ENCODE measurements around the gene CUL1. TPM values are rescaled to one million over a fixed set of nuclear protein-coding genes. Genes with fewer than 3 reads are reported as not detected.
"Not testable (repeated sequence)": the region's sequence is repeated elsewhere in the genome, so short reads cannot be mapped to it uniquely, and the experiment has no call there.

The CUL1 gene
- total RNA-seq, 2 donors from 2014 or later: 35.0 to 42.1 TPM

- peaks cover 46% of the 10 kb centered on the region for H3K4me1 Mint-ChIP-seq
- peaks cover 69% of the 10 kb centered on the region for H3K27me3 ChIP-seq (ENCODE audit: control insufficient read depth, insufficient read depth, low read length, poor library complexity, severe bottlenecking)
- H3K27ac Mint-ChIP-seq: no peak overlapping the region
- DNase-seq: no peak
- no peaks in the 10 kb centered on the region for H3K9me3 ChIP-seq (ENCODE audit: control insufficient read depth, low read length)
- 91 to 94% methylated on average over 10 to 11 of the region's 11 CpGs for WGBS, 2 experiments (ENCODE audit: insufficient coverage in 1 of 2, insufficient read length in 1 of 2)
- H3K36me3 ChIP-seq (ENCODE audit: control insufficient read depth, insufficient read depth, low read length): no peaks in the 10 kb centered on the region
- H3K4me1 ChIP-seq (ENCODE audit: control insufficient read depth, insufficient read depth, low read length): peaks cover 3% of the 10 kb centered on the region
- TF ChIP-seq CTCF (conservative IDR thresholded peaks at IDR 0.05): peak; percentile 48
- H3K4me3 ChIP-seq (ENCODE audit: low read length): no peak overlapping the region
- H3K4me3 Mint-ChIP-seq: no peak overlapping the region
- H3K27ac ChIP-seq (ENCODE audit: low read depth, low read length): no peak overlapping the region
- H3K9me3 Mint-ChIP-seq: no peaks in the 10 kb centered on the region
- peaks cover 63% of the 10 kb centered on the region for H3K27me3 Mint-ChIP-seq (ENCODE audit: insufficient read depth)
- no peak overlapping the region for H3K9ac ChIP-seq (ENCODE audit: extremely low read depth, low read length, poor library complexity, severe bottlenecking)
- no peaks in the 10 kb centered on the region for H3K36me3 Mint-ChIP-seq (ENCODE audit: low read depth)
Observed at GRCh38 chr7:148702876-148703670, 4.4 kb downstream of the CUL1 start.

- Mint-ChIP-seq H3K4me1 (peaks cover 52% of the 10 kb centered on the region), H3K27me3 (ENCODE audit: insufficient read depth) (peaks cover 69% of the 10 kb centered on the region)
- not testable (repeated sequence) for H3K27ac Mint-ChIP-seq; H3K36me3 Mint-ChIP-seq (ENCODE audit: low read depth); DNase-seq; H3K4me3 Mint-ChIP-seq; H3K9me3 ChIP-seq (ENCODE audit: control insufficient read depth, low read length); H3K4me3 ChIP-seq (ENCODE audit: low read length); H3K27ac ChIP-seq (ENCODE audit: low read depth, low read length); H3K4me1 ChIP-seq (ENCODE audit: control insufficient read depth, insufficient read depth, low read length); H3K9ac ChIP-seq (ENCODE audit: extremely low read depth, low read length, poor library complexity, severe bottlenecking); H3K36me3 ChIP-seq (ENCODE audit: control insufficient read depth, insufficient read depth, low read length); H3K9me3 Mint-ChIP-seq
- H3K27me3 ChIP-seq (ENCODE audit: control insufficient read depth, insufficient read depth, low read length, poor library complexity, severe bottlenecking): peaks cover 73% of the 10 kb centered on the region
- 89 to 96% methylated on average over 7 of the region's 8 CpGs for WGBS, 2 experiments (ENCODE audit: insufficient coverage in 1 of 2, insufficient read length in 1 of 2)
- peak; percentile 5 for TF ChIP-seq CTCF (conservative IDR thresholded peaks at IDR 0.05)
Observed at GRCh38 chr7:148703671-148703962, 4.9 kb downstream of the CUL1 start.

GRCh38 chr7:148704189-148704588 is 5.5 kb downstream of the CUL1 start:
- Mint-ChIP-seq H3K36me3 (ENCODE audit: low read depth) (no peaks in the 10 kb centered on the region), H3K4me3 (no peak overlapping the region), H3K27ac (no peak overlapping the region), H3K4me1 (peaks cover 52% of the 10 kb centered on the region), H3K9me3 (no peaks in the 10 kb centered on the region), H3K27me3 (ENCODE audit: insufficient read depth) (peaks cover 69% of the 10 kb centered on the region)
- Histone ChIP-seq H3K4me1 (ENCODE audit: control insufficient read depth, insufficient read depth, low read length) (peaks cover 3% of the 10 kb centered on the region), H3K27me3 (ENCODE audit: control insufficient read depth, insufficient read depth, low read length, poor library complexity, severe bottlenecking) (peaks cover 73% of the 10 kb centered on the region), H3K4me3 (ENCODE audit: low read length) (no peak overlapping the region), H3K36me3 (ENCODE audit: control insufficient read depth, insufficient read depth, low read length) (no peaks in the 10 kb centered on the region), H3K9ac (ENCODE audit: extremely low read depth, low read length, poor library complexity, severe bottlenecking) (no peak overlapping the region), H3K9me3 (ENCODE audit: control insufficient read depth, low read length) (no peaks in the 10 kb centered on the region), H3K27ac (ENCODE audit: low read depth, low read length) (no peak overlapping the region)
- TF ChIP-seq CTCF (conservative IDR thresholded peaks at IDR 0.05): no peak
- no peak for DNase-seq
- WGBS, 2 experiments (ENCODE audit: insufficient coverage in 1 of 2, insufficient read length in 1 of 2): 86% methylated on average over 2 of the region's 3 CpGs; no CpG with 5 or more reads in 1 of the 2 experiments
